Adrenal gland (tissue), 12 donors: ENCODE data around the gene ZNF783. TPM values are rescaled to one million over a fixed set of nuclear protein-coding genes. Genes with fewer than 3 reads are reported as not detected.

Source experiments
- DNase-seq, 7 donors: peaks; one replicate each; pipeline ENCODE4 v3.0.0-alpha.2; 2019 to 2020
- H3K27ac ChIP-seq, 5 donors: fragments of 200-600 bp; sonication (generic) in 4 of 5; 1 replicate in 3 of 5; 2 replicates in 2 of 5; pipeline versions ENCODE4 v1.5.1 to v1.8.0; 2016 to 2020; ENCODE audit warnings: mild to moderate bottlenecking in 1 of 5
- H3K27me3 ChIP-seq: fragments of 200-600 bp; 2 replicates; pipeline ENCODE4 v1.8.0; 2021
- H3K36me3 ChIP-seq, 2 donors: fragments of 200-600 bp; replicated peaks in 1 of 2; 1 replicate in 1 of 2; 2 replicates in 1 of 2; pipeline versions ENCODE4 v1.5.1 to v1.8.0; 2018 to 2022
- H3K4me1 ChIP-seq, 2 donors: fragments of 200-600 bp; replicated peaks in 1 of 2; 1 replicate in 1 of 2; 2 replicates in 1 of 2; pipeline versions ENCODE4 v1.5.1 to v1.8.0; 2018 to 2021
- H3K4me3 ChIP-seq, 4 donors: fragments of 200-600 bp; sonication (generic) in 3 of 4; one replicate each; pipeline ENCODE4 v1.5.1; 2016 to 2018
- H3K9me3 ChIP-seq, 3 donors: fragments of 200-600 bp; sonication (generic) in 1 of 3; replicated peaks in 1 of 3; 1 replicate in 2 of 3; 2 replicates in 1 of 3; pipeline versions ENCODE4 v1.5.1 to v1.8.0; 2016 to 2021
- POLR2A ChIP-seq, 2 donors: fragments of 450-650 bp; IDR thresholded peaks; one replicate each; pipeline ENCODE4 v1.6.1; 2017; ENCODE audit warnings: antibody characterized with exemption in 2 of 2, mild to moderate bottlenecking in 2 of 2, moderate library complexity in 1 of 2
- WGBS, 4 donors: extraction: QIAGEN DNeasy Blood & Tissue Kit in 2 of 4; methylation state at CpG; one replicate each; pipeline versions ENCODE4 v1.1.5 to v1.1.7; 2013 to 2017; 5-methylcytosine and 5-hydroxymethylcytosine counted together
- intact Hi-C, 2 donors: fragments of 100-400 bp; cut with DNase I; formaldehyde crosslinking; loops; one replicate each; pipeline versions ENCODE4 v1.14.1 to v1.15.0; 2022 to 2023
- polyA plus RNA-seq, 3 donors: library from polyadenylated mRNA; stranded (reverse); fragments of 200-250 nt in 2 of 3; fragments of 350-450 nt in 1 of 3; fragmentation: Illumina TruSeq in 1 of 3; extraction: RNeasy Lipid Tissue Mini Kit (QIAGEN cat#74804) in 1 of 3; gene quantifications; one replicate each; pipeline ENCODE4 v1.2.3, GENCODE V29; 2013 to 2014
- total RNA-seq, 9 donors: library from RNA; depleted of rRNA in 4 of 9; stranded (reverse); fragments of >200 nt in 4 of 9; fragments of 120-200 nt in 1 of 9; fragmentation: NEBNext Ultra II Directional in 1 of 9; extraction: Animal tissue kit (Norgen Biotek cat#: 25700) in 1 of 9; gene quantifications; one replicate each; pipeline versions ENCODE4 v1.1.0 to v1.2.4, GENCODE V29; 2013 to 2023
- TF ChIP-seq, protein P1 (sequence below), 6 experiments: fragments of 450-650 bp in 4 of 6; fragments of 200-600 bp in 2 of 6; sonication (generic) in 1 of 6; IDR thresholded peaks; 1 replicate in 5 of 6; 2 replicates in 1 of 6; pipeline versions ENCODE4 v1.5.1 to v1.8.0; 2016 to 2021; ENCODE audit warnings: antibody characterized with exemption in 6 of 6, mild to moderate bottlenecking in 2 of 6, moderate library complexity in 1 of 6
- donor health status: healthy with polysubstance abuse.
- donor health status: Bipolar disorder and iron deficiency.
- donor health status: DM: yes; HTN: yes; CAD: no.
- donor health status: DM: no; HTN: no; CAD: no.
- donor health status: DM: no; HTN: no; CAD: no.
- donor health status: DM: yes; HTN: yes; CAD: no.

The ZNF783 gene
- total and polyA plus RNA-seq, 12 donors: 3.2 to 23.6 (median 8.5) TPM

DNA sequence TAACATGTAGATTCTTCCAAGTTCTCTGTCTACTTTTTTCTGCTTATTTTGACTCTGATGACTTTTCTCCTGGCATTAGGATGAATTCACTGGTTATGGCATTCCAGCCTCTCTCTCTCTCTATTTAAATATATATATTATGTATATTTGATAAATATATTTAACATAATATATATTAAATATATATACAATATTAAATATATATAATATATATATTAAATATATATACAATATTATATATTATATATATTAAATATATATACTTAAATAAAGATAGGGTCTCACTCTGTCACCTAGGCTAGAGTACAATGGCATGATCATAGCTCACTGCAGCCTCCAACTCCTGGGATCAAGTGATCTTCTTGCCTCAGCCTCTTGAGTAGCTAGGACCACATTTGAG is 60.7 kb downstream of the ZNF783 start:
- H3K27me3 ChIP-seq: no peaks in the 10 kb centered on the region
- intact Hi-C loops: no loop called here
- no peaks in the 10 kb centered on the region for H3K36me3 ChIP-seq
- DNase-seq: no peak
- no peaks in the 10 kb centered on the region for H3K4me1 ChIP-seq
- TF ChIP-seq, protein P1, sequence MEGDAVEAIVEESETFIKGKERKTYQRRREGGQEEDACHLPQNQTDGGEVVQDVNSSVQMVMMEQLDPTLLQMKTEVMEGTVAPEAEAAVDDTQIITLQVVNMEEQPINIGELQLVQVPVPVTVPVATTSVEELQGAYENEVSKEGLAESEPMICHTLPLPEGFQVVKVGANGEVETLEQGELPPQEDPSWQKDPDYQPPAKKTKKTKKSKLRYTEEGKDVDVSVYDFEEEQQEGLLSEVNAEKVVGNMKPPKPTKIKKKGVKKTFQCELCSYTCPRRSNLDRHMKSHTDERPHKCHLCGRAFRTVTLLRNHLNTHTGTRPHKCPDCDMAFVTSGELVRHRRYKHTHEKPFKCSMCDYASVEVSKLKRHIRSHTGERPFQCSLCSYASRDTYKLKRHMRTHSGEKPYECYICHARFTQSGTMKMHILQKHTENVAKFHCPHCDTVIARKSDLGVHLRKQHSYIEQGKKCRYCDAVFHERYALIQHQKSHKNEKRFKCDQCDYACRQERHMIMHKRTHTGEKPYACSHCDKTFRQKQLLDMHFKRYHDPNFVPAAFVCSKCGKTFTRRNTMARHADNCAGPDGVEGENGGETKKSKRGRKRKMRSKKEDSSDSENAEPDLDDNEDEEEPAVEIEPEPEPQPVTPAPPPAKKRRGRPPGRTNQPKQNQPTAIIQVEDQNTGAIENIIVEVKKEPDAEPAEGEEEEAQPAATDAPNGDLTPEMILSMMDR (IDR thresholded peaks at IDR 0.05): no peak
- TF ChIP-seq POLR2A (IDR thresholded peaks at IDR 0.05): no peak
- no peaks in the 10 kb centered on the region for H3K9me3 ChIP-seq
- H3K27ac ChIP-seq: no peak overlapping the region
- no peak overlapping the region for H3K4me3 ChIP-seq

GRCh38 chr7:149325248-149325647 is 63.3 kb downstream of the ZNF783 start:
- no peak overlapping the region for H3K4me3 ChIP-seq
- WGBS, 4 donors: 40 to 50% (median 46%) methylated on average over 2 of the region's 2 CpGs
- H3K4me1 ChIP-seq: no peaks in the 10 kb centered on the region
- no peaks in the 10 kb centered on the region for H3K9me3 ChIP-seq
- H3K36me3 ChIP-seq: no peaks in the 10 kb centered on the region
- no peak for TF ChIP-seq POLR2A (IDR thresholded peaks at IDR 0.05)
- TF ChIP-seq, protein P1 (IDR thresholded peaks at IDR 0.05): no peak
- no peak overlapping the region for H3K27ac ChIP-seq
- intact Hi-C loops: no loop called here
- no peaks in the 10 kb centered on the region for H3K27me3 ChIP-seq
- no peak for DNase-seq

DNA sequence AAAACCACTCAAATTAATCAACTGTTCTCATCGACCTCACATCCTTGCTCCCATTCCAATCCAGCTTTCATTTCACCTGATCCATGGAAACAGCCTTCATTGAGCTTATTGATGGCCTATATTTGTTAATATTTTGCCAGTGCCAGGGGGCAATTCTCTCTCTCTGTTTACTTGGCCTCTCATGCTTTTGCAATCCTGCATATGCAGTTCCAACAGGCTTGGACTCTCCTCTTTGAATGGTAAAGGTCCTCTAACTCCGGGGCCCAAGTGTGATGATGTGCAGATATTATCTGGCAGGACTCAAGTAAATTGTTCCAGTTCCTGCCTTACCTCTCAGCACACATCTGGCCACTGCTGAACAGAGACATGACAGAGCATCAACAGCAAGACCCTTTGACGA is 67.3 kb downstream of the ZNF783 start:
- intact Hi-C loops: no loop called here
- H3K36me3 ChIP-seq: no peaks in the 10 kb centered on the region
- no peak overlapping the region for H3K4me3 ChIP-seq
- no peaks in the 10 kb centered on the region for H3K27me3 ChIP-seq
- H3K27ac ChIP-seq: no peak overlapping the region
- no peaks in the 10 kb centered on the region for H3K4me1 ChIP-seq
- WGBS, 4 donors: 19 to 36% (median 31%) methylated on average over 3 of the region's 3 CpGs
- no peak for DNase-seq
- TF ChIP-seq, protein P1 (IDR thresholded peaks at IDR 0.05): no peak
- TF ChIP-seq POLR2A (IDR thresholded peaks at IDR 0.05): no peak
- H3K9me3 ChIP-seq: no peaks in the 10 kb centered on the region

DNA sequence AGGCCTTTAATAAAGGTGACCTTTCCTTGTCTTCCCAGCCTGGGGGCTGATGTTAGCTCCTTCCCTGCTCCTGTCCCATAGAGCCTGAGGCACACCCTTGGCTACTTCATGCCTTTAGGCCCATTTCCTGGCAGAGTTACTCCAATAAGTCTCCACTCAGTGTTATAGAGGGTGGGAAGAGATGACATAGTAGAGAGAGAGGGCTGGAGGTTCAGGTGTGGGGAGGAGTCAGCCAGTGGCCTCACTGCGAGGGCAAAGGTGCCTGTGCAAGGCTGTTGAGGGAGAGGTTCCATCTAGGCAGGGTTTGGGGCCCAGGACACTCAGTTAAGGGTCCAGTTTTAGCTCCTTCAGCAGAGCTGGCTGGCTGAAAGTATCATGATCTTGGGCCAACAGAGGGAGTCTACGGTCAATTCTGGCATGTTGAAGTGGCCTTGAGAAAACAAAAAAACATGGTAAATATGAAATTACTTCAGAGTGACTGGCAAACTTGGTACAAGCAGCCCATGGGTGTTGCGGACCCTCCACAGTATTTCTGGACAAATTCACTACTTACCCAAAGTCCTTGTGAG is 67.9 kb downstream of the ZNF783 start:
- no peak overlapping the region for H3K27ac ChIP-seq
- no peak for DNase-seq
- no peak overlapping the region for H3K4me3 ChIP-seq
- no peaks in the 10 kb centered on the region for H3K9me3 ChIP-seq
- WGBS, 4 donors: 65 to 90% (median 75%) methylated on average over 3 of the region's 3 CpGs
- TF ChIP-seq POLR2A (IDR thresholded peaks at IDR 0.05): no peak
- TF ChIP-seq, protein P1 (IDR thresholded peaks at IDR 0.05): no peak
- no peaks in the 10 kb centered on the region for H3K4me1 ChIP-seq
- no peaks in the 10 kb centered on the region for H3K36me3 ChIP-seq
- no peaks in the 10 kb centered on the region for H3K27me3 ChIP-seq
- intact Hi-C loops: no loop called here
